BE2C (cell line): ENCODE data around the gene PSMA1.
"Not testable (repeated sequence)": the region's sequence is repeated elsewhere in the genome, so short reads cannot be mapped to it uniquely, and the experiment has no call there.

Experiments
- DNase-seq: peaks from one replicate; pipeline ENCODE4 v3.0.0-alpha.2; 2020
- H3K27me3 ChIP-seq: fragments of 250-450 bp; sonication (Bioruptor Pico); 2 replicates; pipeline ENCODE4 v1.5.1; 2020; ENCODE audit warnings: mild to moderate bottlenecking
- H3K36me3 ChIP-seq: fragments of 250-450 bp; sonication (Bioruptor Pico); 2 replicates; pipeline ENCODE4 v1.5.1; 2020; ENCODE audit warnings: mild to moderate bottlenecking
- H3K4me1 ChIP-seq: fragments of 250-450 bp; sonication (Bioruptor Pico); 2 replicates; pipeline ENCODE4 v1.5.1; 2020
- H3K4me3 ChIP-seq: 2 replicates; pipeline ENCODE4 v1.5.1; 2011; ENCODE audit warnings: low read depth, low read length
- H3K9me3 ChIP-seq: fragments of 250-450 bp; sonication (Bioruptor Pico); 2 replicates; pipeline ENCODE4 v1.5.1; 2020
- TF ChIP-seq, protein P1 (sequence below): IDR thresholded peaks from 2 replicates; pipeline ENCODE4 v1.5.1; 2012; ENCODE audit warnings: mild to moderate bottlenecking, low read depth, low read length

The PSMA1 gene

DNA sequence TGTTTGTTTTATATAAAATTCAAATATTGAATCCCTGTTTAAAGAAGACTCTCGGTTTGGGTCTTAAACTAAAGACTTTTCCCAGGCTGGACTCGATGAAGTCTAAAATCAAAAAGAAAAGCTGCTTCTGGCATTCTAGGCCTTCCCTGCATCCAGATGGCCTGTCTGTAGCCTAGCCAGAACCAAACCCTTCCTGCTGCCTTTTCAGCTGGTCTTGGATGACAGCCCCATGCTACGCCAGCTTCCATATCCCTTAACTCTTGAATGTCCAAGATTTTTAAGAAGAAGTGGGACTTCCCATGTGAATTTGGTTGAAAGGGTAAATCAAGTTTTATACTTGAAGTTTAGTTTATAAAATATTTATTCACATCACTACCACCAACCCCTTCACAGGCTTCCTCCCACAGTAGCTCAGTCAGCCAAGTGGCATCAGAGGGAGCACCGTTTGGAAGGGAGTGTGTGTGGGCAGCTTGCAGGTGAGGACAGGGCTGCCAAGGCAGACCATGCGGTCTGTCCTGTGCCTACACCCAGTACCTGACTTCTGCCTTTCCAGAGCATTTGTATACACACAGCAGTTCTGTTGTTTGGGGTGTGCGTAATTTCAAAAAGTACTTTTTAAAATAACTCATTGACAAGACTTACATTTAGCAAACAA lies 18.2 kb upstream of the PSMA1 start:
- no peaks in the 10 kb centered on the region for H3K9me3 ChIP-seq

DNA sequence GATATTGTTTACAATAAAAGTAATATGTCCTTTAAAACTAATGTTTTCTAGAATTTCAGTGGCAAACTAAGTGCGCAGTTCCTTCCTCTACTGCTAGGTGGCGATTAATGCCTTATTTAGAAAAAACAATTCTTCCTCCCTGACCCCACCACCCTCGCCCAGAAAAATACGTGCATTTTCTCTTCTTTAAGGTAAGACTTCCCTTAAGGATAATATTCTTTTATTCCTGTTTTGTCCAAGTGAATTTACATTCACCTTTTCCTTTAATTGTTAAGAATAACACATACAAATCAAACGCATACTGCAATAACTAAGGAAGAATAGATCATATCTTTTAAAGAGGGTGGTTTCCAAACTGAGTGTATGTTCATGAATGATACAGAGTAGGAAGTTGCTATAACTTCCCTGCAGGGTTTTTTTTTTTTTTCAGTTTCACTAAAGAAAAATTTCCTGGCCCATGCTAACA lies 17.0 kb upstream of the PSMA1 start:
- Histone ChIP-seq H3K4me1 (no peaks in the 10 kb centered on the region), H3K9me3 (no peaks in the 10 kb centered on the region), H3K4me3 (no peak overlapping the region), H3K36me3 (no peaks in the 10 kb centered on the region), H3K27me3 (no peaks in the 10 kb centered on the region)
- peak; percentile 16 for DNase-seq
- TF ChIP-seq, protein P1, sequence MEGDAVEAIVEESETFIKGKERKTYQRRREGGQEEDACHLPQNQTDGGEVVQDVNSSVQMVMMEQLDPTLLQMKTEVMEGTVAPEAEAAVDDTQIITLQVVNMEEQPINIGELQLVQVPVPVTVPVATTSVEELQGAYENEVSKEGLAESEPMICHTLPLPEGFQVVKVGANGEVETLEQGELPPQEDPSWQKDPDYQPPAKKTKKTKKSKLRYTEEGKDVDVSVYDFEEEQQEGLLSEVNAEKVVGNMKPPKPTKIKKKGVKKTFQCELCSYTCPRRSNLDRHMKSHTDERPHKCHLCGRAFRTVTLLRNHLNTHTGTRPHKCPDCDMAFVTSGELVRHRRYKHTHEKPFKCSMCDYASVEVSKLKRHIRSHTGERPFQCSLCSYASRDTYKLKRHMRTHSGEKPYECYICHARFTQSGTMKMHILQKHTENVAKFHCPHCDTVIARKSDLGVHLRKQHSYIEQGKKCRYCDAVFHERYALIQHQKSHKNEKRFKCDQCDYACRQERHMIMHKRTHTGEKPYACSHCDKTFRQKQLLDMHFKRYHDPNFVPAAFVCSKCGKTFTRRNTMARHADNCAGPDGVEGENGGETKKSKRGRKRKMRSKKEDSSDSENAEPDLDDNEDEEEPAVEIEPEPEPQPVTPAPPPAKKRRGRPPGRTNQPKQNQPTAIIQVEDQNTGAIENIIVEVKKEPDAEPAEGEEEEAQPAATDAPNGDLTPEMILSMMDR = peak; percentile 65

More for the DNA sequence above, 18.2 kb upstream of the PSMA1 start:
- DNase-seq = no peak
- no peaks in the 10 kb centered on the region for H3K27me3 ChIP-seq
- no peak overlapping the region for H3K4me3 ChIP-seq
- H3K36me3 ChIP-seq = no peaks in the 10 kb centered on the region
- TF ChIP-seq, protein P1 = no peak
- H3K4me1 ChIP-seq = no peaks in the 10 kb centered on the region

DNA sequence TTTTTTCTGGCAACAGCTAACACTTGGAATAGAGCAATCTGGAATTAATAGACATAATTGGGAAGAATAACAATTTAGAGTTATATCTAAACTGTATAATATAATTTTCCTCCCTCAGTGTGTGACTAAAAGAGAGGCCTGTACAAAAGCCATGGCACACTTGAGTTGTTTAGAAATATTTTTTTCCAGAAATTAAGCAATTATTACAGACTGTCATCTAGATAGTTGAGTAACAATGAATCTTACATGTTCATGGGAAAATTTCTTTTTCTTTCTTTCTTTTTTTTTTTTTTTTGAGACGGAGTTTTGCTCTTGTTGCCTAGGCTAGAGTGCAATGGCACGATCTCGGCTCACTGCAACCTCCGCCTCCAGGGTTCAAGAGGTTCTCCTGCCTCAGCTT lies 15.0 kb upstream of the PSMA1 start:
- not testable (repeated sequence) for H3K4me3 ChIP-seq, H3K4me1 ChIP-seq, H3K9me3 ChIP-seq, H3K36me3 ChIP-seq, H3K27me3 ChIP-seq, DNase-seq

DNA sequence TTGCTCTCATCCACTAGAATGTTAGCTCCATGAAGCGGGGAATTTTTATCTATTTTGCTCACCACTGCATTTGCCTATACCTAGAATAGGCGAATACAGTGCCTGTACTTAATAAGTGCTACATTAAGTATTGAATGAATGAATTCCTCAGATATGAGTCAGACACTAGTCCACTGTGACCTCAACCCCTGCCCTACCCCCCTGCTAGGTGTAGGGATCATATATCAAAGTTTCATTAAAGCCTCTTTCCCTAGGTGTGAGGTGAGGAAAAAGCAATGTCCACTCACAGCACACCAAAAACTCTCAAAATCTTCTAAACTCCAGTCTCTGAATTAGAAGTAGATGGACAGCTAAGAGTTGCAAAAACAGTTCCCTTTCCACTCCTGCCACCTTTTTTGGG lies 9.8 kb upstream of the PSMA1 start:
- no peak overlapping the region for H3K4me3 ChIP-seq
- TF ChIP-seq, protein P1 = no peak
- no peaks in the 10 kb centered on the region for H3K9me3 ChIP-seq
- no peak for DNase-seq
- H3K36me3 ChIP-seq = no peaks in the 10 kb centered on the region
- no peaks in the 10 kb centered on the region for H3K4me1 ChIP-seq
- no peaks in the 10 kb centered on the region for H3K27me3 ChIP-seq

DNA sequence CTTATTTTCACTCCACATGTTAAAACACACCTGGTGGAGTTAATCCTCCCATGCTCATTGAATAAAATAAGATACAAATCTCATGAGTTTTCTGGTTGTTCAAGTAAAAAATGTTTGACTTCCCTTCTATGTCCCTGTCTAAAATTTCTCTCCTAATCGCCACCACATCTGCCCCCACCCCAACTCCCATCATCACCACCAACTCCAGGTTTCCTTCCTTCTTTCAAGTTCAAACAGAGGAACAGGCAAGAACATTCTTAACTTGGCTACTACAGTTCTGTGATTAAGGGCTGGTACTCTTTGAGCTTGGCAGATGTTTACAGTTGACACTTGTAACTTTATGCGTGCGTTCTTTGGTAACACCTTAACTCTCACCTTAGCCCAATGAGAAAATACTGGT lies 9.1 kb upstream of the PSMA1 start:
- no peaks in the 10 kb centered on the region for H3K9me3 ChIP-seq
- TF ChIP-seq, protein P1 = no peak

DNA sequence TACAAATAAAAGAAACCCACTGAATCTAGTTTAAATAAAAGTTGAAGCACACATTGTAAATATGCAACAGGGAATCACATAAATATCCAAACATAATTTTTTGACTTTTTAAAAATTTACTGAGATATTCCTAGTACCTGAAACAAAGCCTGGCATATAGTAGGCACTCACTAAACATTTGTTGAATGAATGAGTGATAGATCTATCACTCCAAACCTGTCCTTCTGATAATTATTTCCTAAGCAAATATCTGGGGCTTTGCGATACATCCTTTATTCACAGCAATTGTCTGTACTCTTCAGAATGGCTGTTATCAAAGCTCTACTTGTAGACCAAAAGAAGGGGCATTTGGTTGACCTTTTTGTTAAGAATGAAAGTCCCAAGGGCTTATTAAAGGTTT lies 2.6 kb upstream of the PSMA1 start:
- Histone ChIP-seq H3K9me3 (no peaks in the 10 kb centered on the region), H3K27me3 (no peaks in the 10 kb centered on the region), H3K4me3 (no peak overlapping the region), H3K4me1 (no peaks in the 10 kb centered on the region), H3K36me3 (0 out of 2 replicates have a peak, but pooled peaks cover 3% of the 10 kb centered on the region)
- no peak for DNase-seq
- TF ChIP-seq, protein P1 = no peak

More for the DNA sequence above, 9.1 kb upstream of the PSMA1 start:
- no peaks in the 10 kb centered on the region for H3K36me3 ChIP-seq
- DNase-seq = no peak
- no peaks in the 10 kb centered on the region for H3K27me3 ChIP-seq
- no peak overlapping the region for H3K4me3 ChIP-seq
- no peaks in the 10 kb centered on the region for H3K4me1 ChIP-seq
